GOT3 (cell line): ENCODE results near the gene EIPR1.

Experiments
- DNase-seq: peaks from one replicate; lab custom pipeline; 2025; ENCODE audit warnings: mixed read lengths; lab: John Stamatoyannopoulos, UW

Gene EIPR1

DNA sequence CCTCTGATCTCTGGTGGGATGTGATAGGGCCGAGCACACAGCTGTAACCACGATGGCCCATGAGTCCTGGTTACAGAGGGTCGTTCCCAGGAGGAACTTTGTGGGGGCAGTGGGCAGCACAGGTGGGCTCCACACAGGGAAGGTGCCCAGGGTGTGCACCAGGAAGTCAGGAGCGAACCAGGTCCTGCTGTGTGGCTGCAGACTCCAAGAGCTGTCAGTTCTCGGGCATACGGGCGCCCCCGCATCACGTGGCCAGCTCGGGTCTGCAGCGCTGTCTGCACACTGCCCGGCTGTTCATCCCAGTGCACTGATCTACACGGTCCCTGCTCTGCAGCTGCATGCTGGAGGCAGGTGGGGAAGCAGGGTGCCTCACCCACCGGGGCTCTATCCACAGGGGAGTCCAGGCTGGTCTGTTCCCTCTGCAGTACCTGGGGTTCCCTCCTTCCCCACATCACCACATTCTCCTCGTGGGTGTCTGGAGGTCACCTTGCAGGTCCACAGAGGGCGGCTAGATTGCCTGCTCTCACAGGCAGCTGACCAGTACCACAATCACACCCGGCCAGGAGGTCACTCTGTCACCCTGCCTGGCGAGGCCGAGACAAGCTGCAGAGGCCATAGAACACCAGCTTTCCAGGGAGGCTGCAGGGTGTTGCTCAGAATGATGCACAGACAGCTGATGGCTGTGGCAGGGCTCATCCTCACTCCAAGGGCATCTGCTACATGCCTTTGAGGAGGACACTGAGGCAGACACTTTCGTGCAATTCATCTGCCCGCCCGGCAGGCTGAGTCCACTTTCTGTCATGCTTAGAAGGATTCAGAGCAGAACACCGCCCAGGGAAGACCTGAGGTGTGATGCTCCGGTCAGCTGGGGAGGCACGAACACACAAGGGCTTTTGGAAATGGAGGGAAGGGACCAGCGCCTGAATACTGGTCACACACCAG lies 202.7 kb downstream of the EIPR1 start:
- no peak for DNase-seq

DNA sequence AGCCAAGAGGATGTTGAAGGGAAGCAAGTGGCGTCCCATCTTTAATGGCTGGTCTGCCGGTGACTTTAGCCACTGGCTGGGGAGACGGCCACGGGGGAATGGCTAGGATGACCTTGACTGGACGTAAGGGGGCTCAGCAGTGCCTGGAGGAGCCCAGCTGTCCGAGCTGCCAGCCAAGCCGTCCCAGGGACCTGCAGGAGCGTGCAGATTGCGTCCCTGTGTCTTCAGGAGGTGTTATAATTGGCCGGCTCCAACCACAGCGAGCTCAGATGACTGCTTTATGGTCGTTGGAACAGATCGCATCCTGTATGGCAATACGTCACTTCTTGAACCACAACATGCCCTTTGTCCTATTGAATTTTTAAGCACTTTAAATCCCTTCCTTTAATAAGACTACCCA lies 204.6 kb downstream of the EIPR1 start:
- no peak for DNase-seq

DNA sequence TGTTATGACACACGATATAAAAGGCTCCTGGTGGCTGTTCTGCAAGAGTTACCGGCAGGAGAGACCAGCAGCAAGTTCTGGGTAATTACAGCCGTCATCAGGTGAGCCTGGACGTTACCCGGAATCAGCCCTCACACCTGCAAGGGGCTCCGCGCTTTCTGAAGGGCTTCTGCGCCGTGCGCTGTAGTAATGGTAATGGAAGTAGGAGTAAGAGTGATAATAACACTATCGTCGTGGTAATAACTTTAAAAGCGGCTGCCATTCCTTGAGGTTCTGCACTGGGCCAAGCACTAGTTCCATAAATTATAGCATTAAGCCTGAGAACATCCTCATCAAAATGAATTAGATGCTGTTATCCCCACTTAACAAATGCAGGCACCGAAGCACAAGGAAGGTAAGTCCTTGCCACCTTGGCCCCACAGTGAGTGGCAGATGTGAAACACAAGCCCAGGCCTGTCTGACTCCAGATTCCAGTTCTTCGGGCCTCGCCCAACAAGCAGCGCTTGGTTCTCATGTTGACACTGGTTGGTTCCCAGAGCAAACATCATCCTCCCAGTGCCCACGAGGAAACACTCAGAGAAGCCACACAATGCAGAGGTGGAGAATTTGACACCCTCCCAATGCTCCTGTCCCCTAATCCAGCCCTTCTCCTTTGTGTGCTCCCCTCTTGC lies 205.2 kb downstream of the EIPR1 start:
- no peak for DNase-seq

DNA sequence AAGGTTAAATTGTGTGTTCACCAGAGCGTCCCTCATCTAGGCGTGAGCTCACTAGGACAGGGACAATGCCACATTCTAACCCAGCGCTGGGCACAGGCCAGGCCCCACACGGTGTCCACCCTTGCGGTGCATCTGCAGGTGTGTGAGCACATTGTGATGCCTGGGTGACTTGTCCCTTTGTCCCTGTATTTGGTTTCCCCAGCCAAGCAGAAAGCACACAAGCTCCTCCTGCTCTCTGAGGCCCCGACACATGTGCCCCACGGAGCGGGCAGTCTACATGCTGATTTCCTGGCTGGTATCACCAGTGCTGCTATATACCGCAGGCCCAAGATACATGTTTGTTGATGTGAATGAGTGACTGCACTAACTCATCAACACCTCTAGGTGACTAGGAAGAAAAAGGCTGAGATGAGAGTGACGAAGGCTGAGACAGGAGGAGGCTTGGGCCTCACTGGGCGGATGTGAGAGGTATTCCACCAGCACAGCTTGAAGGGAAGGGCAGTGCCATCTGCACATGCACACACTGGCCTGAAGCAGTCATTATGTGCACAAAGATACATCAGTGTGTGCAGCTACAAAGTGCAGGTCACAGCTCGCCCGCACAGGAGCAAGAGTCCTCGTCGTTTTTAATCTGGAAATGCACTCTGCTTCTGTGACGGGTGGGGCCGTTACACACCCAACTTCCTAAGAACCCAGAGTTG lies 205.9 kb downstream of the EIPR1 start:
- DNase-seq = no peak

DNA sequence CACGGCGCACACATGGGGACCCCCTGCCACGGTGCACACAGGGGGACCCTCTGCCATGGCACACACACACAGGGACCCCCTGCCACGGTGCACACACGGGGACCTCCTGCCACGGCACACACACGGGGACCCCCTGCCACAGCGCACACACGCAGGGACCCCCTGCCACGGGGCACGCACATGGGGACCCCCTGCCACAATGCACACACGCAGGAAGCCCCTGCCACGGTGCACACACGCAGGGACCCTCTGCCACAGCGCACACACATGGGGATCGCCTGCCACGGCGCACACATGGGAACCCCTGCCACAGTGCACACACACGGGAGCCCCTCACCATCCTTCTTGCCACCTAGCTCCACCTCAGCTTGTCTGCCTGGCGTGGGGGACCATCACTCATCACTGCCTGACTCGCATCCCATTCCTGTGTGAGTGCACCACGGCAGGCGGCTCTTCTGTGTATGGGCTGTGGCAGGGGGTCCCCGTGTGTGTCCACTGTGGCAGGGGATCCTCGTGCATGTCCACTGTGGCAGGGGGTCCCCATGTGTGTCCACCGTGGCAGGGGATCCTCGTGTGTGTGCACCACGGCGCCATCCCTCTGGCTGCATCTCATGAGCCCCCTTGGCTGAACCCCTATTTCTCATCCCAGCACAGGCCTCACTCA lies 206.7 kb downstream of the EIPR1 start:
- DNase-seq = no peak

DNA sequence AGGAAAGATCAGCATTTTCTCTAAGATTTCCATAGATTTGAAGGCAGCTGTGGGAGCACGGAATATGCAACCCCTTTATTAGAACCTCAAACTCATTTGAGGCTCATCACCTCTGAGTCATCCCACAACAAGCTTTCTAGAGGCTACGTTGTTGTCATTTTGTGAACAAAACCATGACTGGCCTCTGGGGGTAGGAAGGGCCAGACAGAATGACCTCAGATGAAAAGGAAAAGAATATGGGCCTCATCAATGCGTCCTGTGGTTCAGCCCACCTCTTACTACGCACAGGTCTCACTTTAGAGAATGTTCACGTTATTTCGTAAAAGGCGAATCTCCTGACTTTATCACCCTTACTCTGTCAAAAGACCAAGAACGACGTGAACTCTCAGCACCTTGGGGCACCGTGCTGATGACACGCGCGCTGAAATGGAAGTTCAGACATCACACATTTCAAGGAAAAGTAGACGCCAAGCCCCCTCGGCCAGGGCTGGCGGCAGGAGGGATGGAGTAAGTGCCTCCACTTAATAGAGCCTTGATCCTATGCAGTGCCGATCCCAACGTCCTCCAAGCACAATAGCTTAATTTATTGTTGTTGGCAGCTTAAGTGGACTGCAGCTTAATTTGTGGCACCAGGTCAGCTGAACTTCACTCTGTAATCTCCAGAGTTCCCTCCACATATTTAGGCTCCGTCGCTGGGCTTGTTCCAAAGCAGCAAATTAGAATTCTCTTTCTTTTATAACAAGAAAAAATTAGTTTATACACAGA lies 208.3 kb downstream of the EIPR1 start:
- DNase-seq = no peak

DNA sequence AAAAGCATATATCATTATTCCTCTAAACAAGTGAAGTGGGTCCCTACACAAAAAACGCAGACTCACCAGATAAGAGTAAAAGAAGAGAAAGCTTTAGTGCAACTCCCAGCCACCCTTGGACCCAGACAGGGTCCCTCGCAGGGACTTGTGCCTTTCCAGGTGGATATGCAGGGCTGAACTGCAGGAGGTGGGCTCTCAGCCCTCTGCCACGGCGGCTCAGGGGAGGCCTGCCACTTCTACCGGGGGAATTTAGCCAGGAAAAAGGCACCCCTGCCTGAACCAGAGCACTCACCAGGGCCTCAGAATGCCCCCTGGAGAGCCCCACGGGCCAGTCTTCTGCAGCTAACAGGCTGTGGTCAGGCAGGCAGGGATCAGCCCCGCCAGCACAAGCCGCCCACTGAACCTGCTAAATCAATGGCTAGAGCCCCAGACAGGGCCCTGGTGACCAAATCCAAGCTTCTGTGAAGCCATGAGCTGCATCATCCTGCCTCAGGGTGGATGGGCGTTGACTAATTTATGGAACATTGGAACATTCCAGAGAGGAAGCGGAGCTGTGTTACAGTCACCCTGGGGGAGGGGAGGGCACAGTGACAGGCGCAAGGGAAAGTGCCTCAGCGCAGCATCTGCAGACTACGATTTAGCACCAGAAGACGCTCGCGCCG lies 209.3 kb downstream of the EIPR1 start:
- no peak for DNase-seq

DNA sequence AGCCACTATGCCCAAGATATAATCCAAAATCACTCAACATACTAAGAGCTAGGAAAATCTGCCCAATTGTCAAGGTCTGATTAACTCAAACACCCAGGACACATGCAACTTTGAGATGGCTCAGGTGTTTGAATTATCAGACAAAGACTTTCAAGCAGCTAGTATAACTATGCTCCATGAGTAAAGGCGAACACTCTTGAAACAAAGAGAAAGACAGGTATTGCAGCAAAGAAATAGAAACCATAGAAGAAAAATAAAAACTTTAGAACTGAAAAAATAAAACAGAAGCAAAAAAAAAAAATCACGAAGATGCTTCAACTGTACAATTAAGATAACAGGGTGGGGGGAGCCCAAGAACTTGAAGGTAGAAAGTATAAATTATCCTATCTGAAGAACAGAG lies 214.2 kb downstream of the EIPR1 start:
- DNase-seq = no peak

DNA sequence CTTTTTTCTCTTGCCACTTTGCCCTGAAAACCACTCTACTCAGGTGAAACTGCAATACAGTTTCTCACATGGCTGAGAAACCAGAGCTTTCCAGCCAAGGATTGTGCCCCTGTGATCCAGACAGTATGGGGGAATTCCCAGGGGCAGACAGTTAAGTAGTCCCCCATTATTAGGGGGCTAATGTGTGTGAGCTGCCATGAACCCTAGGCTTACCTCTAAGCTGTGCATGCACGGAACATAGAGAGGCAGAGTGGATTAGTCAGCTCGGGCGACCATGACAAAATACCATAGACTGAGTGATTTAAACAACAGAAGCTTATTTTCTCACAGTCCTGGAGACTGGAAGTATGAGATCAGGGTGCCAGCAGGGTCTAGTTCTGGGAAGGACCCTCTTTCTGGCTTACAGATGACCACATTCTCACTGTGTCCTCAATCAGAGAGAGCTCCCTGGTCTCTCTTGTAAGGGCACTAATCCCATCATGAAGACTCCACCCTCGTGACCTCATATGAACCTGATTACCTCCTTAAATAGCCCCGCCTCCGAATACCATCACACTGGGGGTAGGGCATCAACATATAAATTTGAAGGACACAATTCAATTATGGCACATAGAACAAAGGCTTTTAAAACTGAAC lies 215.1 kb downstream of the EIPR1 start:
- no peak for DNase-seq

DNA sequence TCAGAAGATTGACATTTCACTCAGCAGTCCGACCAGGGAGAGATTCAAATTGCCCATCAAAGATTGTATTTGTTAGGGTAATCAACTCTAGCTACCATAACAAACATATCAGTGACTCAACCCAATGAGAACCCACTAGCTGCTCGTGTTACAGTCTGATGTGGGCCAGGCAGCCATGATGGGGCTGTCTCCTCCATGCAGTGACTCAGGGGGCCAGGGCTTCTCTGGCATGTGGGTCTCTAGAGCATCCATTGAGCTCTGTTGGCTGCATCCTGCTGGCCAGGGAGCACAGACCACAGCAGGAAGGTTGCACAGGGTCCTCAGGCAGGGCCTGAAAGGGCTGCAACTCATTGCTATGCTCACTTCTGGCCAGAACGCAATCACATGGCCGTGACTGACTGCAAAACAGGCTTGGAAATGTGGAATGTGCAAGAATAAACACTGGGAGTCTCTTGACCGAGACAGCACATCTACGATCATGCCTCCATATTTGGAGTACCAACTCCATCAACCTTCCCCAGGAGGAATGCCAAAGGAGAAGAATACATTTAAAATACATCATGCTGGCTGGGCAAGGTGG lies 216.8 kb downstream of the EIPR1 start:
- no peak for DNase-seq

DNA sequence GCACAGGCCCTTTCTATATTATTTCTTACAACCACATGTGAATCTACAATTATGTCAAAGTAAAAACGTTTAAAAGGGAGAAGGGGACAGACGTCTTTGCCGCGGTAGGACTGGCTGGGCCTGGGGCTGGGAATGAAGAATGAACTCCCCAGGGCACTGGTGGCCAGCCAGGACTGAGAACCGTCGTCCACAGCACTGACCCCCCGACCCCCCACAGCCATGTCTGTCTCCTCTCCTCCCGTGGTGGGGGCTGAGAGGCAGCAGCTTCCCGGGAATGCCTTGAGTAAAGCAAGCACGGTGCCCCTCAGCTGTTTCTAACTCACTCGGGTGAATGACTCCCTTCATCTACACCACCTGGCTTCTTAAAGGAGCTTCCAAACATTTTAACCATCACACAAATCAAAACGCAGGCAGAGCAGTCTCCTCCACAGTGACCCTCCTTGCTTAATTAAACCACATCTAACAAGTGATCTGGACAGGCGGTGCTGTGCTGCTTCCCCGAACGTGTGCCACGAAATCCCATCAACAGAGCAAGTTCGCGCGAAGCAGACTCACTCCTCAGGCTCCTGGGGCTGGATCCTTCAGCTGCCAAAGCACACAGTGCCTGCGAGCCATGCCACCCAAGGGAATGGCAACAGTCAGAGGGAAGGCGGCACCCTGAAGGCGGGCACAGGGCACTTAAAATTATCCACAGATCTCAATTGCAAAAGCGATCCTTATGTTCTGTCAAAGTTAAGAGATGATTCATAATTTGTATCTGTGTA lies 217.7 kb downstream of the EIPR1 start:
- no peak for DNase-seq

DNA sequence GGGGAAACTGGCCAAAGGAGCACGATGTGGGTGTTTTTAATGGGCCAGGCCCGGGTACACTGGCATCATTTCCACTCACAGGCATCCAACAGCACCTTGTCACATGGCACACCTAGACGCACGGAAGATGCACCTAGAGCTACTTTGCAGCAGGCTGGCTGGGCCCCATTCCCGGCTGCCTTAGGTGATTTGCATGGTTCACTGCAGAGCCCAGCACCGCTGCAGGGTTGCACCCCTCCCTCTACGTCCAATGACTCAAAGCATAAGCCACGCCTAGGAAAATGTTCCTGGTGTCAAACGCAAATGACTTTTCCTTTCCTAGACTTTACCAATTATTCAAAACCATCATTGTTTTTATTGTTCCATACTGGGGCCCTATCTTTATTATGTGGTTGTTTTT lies 222.9 kb downstream of the EIPR1 start:
- no peak for DNase-seq

DNA sequence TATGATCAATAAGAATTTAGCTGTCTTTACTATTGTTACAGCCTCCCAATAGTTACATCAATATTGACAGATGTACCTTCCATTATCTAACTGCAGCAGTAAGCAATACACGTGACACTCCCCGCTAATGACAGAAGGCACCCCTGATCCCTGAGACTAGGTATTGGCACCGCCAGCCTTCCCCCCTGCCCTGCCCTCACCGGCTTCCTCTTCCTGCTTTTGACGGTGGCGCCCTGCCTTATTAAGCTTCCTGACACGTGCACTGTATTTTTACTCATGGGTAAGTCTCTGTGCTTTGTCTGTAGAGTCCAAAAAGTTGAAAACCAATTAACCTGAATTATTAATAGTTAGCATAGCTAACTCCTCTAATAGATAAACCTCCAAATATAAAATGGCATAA lies 223.5 kb downstream of the EIPR1 start:
- no peak for DNase-seq

DNA sequence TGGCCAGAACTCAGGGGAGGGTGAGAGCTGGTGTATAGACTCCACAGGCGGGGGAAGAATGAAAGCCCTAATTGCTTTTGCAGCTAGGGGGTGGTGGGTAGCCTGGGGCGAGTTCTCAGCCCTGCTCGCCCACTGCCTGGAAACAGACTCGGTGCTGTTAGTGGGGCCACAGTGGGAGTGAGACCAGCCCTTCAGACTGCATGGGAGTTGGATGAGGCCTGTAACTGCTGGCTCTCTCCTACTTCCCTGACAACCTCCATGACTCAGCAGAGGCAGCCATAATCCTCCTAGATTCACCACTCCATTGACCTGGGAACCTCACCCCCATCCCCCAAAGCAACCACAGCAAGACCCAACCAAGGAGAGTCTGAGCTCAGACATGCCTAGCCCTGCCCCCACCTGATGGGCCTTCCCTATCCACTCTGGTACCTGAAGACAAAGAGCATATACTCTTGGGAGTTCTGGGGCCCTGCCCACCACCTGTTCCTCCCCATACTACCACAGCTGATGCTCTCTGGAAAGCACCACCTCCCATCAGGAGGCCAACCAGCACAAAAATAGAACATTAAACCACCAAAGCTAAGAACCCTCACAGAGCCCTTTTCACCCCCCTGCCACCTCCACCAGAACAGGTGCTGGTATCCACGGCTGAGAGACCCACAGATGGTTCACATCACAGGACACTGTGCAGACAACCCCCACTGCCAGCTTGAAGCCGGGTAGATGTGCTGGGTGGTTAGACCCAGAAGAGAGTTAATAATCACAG lies 226.3 kb downstream of the EIPR1 start:
- DNase-seq = no peak

DNA sequence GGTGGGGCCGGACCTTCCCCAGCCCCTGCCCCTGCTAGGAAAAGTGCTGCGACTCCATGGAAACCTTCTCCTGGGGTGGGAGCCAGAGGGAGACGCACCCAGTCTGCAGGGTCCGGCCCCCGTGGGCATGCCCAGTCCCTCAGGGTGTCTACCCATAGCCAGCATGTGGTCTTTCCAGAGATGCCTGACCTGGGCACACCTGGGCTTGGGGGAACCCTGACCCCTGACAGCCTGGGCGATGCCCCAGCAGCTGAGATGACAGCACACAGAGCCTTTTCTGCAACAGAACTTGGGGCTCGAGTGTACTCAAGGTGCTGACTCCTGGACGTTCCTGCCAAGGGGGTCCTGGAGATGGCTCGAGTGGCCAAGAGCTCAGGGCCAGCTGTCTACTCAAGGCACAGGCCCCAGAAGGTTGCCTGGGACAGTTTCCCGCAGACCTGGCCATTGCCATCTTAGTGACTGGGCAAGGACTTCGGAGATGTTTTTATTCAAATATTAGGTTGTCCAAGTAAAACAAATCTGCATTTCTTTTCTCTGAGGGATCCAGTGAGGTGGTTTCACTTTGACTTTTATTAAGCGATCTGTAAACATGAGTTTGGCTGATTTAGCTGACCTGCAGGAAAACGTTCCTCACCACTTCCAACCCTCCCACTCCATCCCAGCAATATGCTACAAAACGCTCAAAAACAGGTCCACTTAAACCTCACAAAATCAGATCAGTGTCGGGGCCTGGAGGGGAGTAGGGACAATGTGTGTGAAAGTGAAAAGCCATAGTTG lies 228.0 kb downstream of the EIPR1 start:
- no peak for DNase-seq

DNA sequence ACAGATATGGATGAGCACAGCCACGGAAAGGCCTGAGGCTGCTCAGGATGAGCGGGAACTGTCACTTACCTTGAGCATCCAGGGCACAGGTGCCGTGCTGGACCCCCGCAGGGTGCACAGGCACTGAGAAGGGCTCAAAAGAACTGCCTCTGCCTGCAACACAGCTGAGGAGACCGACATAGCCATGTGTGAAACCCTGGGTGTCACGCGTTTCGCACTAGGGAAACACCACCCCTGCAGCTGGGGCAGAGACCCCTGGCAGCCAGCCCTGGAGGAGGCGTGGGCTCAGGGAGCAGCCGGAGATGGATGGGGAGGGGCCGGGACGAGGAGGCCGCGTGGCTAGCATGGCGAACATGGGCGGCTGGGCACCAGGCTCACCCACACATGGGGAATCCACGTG lies 228.9 kb downstream of the EIPR1 start:
- DNase-seq = no peak

DNA sequence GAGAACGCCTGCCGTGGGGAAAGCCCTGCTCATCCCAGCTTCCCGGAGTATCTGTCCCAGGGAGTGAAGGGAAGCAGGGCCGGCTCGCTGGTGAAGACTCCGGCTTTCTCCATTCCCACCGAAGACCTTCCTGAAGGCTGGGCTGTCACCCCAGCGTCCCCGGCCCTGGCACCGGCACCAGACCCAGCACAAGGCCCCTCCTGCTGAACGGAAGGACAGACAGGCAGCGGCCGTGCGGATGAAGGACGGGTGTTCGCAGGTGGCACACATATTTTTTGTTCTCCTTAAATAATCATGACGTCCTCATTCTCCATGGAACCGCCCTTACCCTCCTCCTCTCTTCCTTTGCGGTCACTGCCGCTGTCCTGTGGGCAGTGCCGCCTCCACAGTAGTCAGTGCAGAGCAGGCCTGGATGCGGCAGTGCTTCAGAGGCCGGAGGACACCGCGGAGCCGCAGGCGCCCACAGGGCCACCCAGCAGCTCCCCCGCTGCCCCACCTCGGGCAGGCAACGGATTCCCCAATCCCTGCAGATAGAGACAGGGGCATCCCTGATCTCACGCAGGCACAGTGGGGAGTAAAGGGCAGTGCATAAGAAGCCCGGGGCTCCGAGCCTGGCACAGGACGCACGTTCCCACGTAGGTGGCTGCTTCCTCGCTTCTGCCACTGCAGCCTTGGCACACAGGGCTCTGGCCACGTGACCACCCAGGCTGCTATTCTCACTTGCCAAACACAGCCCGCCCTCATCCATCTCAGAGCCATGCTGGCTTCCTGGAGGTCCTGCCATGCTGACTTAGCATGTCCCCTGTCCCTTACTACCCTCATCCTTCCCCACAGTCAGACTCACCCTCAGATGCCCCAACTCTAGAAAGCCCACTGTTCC lies 229.7 kb downstream of the EIPR1 start:
- no peak for DNase-seq
